DOHH2 (cell line): ENCODE results near the gene MYL11.
A peak's percentile ranks its signal among the peaks of the same experiment; 100 is the strongest.

Experiments used
- H3F3A ChIP-seq: fragments of 200-600 bp; sonication (generic), shearing (Covaris generic); 2 replicates; pipeline ENCODE4 v1.6.0; 2016; ENCODE audit warnings: antibody characterized with exemption, mild to moderate bottlenecking; ENCODE audit not compliant: control insufficient read depth, insufficient read depth
- H3K27ac ChIP-seq: fragments of 200-600 bp; sonication (generic); 2 replicates; pipeline ENCODE4 v1.5.1; 2014; ENCODE audit warnings: low read depth, mild to moderate bottlenecking, low read length, moderate library complexity
- H3K27me3 ChIP-seq: fragments of 200-600 bp; sonication (generic); 2 replicates; pipeline ENCODE4 v1.6.1; 2014; ENCODE audit warnings: mild to moderate bottlenecking, low read length, mixed read lengths; ENCODE audit not compliant: control insufficient read depth
- H3K36me3 ChIP-seq: fragments of 200-600 bp; sonication (generic); 2 replicates; pipeline ENCODE4 v1.6.1; 2014; ENCODE audit warnings: mild to moderate bottlenecking, low read length, moderate library complexity, mixed read lengths; ENCODE audit not compliant: control insufficient read depth
- H3K4me1 ChIP-seq: fragments of 200-600 bp; sonication (generic); 2 replicates; pipeline ENCODE4 v1.6.1; 2014; ENCODE audit warnings: mild to moderate bottlenecking, low read length, mixed read lengths; ENCODE audit not compliant: control insufficient read depth
- H3K4me2 ChIP-seq: fragments of 200-600 bp; sonication (generic); 2 replicates; pipeline ENCODE4 v1.6.0; 2014; ENCODE audit warnings: mild to moderate bottlenecking, low read length, moderate library complexity
- H3K4me3 ChIP-seq: fragments of 200-600 bp; sonication (generic); 2 replicates; pipeline ENCODE4 v1.5.1; 2014; ENCODE audit warnings: mild to moderate bottlenecking, low read length, mixed read lengths
- H3K79me2 ChIP-seq: fragments of 200-600 bp; sonication (generic); 2 replicates; pipeline ENCODE4 v1.6.1; 2014; ENCODE audit warnings: mild to moderate bottlenecking, low read length, mixed read lengths; ENCODE audit not compliant: control insufficient read depth
- H3K9me2 ChIP-seq: fragments of 200-600 bp; sonication (generic); replicated peaks from 2 replicates; pipeline ENCODE4 v1.6.1; 2014; ENCODE audit warnings: mild to moderate bottlenecking, low read length, mixed read lengths; ENCODE audit not compliant: control insufficient read depth
- H3K9me3 ChIP-seq: fragments of 200-600 bp; sonication (generic); 2 replicates; pipeline ENCODE4 v1.6.1; 2014; ENCODE audit warnings: antibody characterized with exemption, low read length, mixed read lengths; ENCODE audit not compliant: control insufficient read depth, insufficient read depth
- H4K20me1 ChIP-seq: fragments of 200-600 bp; sonication (generic); 2 replicates; pipeline ENCODE4 v1.6.0; 2014; ENCODE audit warnings: low read depth, mild to moderate bottlenecking, antibody characterized with exemption, low read length, moderate library complexity; ENCODE audit not compliant: control insufficient read depth, insufficient read depth
- EZH2phosphoT487 ChIP-seq: fragments of 200-600 bp; sonication (generic); IDR thresholded peaks from 2 replicates; pipeline ENCODE4 v1.6.1; 2017; ENCODE audit warnings: borderline replicate concordance, mild to moderate bottlenecking, antibody characterized with exemption, low read length, moderate library complexity, mixed read lengths
- TF ChIP-seq, protein P1 (sequence below): fragments of 200-600 bp; sonication (generic); IDR thresholded peaks from one replicate; pipeline ENCODE4 v1.5.1; 2014; ENCODE audit warnings: antibody characterized with exemption, mild to moderate bottlenecking, low read depth, low read length; ENCODE audit not compliant: poor library complexity, severe bottlenecking

Gene MYL11

DNA sequence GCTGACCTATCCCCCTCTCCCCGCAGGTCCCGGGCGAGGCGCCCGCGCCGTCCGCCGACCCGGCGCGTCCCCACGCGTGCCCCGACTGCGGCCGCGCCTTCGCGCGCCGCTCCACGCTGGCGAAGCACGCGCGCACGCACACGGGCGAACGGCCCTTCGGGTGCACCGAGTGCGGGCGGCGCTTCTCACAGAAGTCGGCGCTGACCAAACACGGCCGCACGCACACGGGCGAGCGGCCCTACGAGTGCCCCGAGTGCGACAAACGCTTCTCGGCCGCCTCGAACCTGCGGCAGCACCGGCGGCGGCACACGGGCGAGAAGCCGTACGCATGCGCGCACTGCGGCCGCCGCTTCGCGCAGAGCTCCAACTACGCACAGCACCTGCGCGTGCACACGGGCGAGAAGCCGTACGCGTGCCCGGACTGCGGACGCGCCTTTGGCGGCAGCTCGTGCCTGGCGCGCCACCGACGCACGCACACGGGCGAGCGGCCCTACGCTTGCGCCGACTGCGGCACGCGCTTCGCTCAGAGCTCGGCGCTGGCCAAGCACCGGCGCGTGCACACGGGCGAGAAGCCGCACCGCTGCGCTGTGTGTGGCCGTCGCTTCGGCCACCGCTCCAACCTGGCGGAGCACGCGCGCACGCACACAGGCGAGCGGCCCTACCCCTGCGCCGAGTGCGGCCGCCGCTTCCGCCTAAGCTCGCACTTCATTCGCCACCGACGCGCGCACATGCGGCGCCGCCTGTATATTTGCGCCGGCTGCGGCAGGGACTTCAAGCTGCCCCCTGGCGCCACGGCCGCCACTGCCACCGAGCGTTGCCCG, 43.1 kb downstream of the MYL11 start:
- Histone ChIP-seq H3K27me3 (no peaks in the 10 kb centered on the region), H3K27ac (peak overlapping the region; percentile 29), H3K4me3 (peak overlapping the region; percentile 73), H3K9me3 (no peaks in the 10 kb centered on the region), H3K4me1 (peaks cover 17% of the 10 kb centered on the region), H3F3A (peaks cover 36% of the 10 kb centered on the region), H3K36me3 (peaks cover 54% of the 10 kb centered on the region), H3K9me2 (no peaks in the 10 kb centered on the region), H4K20me1 (no peaks in the 10 kb centered on the region), H3K4me2 (peak overlapping the region; percentile 66), H3K79me2 (peaks cover 24% of the 10 kb centered on the region)
- TF ChIP-seq EZH2phosphoT487, result no peak
- TF ChIP-seq, protein P1, sequence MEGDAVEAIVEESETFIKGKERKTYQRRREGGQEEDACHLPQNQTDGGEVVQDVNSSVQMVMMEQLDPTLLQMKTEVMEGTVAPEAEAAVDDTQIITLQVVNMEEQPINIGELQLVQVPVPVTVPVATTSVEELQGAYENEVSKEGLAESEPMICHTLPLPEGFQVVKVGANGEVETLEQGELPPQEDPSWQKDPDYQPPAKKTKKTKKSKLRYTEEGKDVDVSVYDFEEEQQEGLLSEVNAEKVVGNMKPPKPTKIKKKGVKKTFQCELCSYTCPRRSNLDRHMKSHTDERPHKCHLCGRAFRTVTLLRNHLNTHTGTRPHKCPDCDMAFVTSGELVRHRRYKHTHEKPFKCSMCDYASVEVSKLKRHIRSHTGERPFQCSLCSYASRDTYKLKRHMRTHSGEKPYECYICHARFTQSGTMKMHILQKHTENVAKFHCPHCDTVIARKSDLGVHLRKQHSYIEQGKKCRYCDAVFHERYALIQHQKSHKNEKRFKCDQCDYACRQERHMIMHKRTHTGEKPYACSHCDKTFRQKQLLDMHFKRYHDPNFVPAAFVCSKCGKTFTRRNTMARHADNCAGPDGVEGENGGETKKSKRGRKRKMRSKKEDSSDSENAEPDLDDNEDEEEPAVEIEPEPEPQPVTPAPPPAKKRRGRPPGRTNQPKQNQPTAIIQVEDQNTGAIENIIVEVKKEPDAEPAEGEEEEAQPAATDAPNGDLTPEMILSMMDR, result no peak

DNA sequence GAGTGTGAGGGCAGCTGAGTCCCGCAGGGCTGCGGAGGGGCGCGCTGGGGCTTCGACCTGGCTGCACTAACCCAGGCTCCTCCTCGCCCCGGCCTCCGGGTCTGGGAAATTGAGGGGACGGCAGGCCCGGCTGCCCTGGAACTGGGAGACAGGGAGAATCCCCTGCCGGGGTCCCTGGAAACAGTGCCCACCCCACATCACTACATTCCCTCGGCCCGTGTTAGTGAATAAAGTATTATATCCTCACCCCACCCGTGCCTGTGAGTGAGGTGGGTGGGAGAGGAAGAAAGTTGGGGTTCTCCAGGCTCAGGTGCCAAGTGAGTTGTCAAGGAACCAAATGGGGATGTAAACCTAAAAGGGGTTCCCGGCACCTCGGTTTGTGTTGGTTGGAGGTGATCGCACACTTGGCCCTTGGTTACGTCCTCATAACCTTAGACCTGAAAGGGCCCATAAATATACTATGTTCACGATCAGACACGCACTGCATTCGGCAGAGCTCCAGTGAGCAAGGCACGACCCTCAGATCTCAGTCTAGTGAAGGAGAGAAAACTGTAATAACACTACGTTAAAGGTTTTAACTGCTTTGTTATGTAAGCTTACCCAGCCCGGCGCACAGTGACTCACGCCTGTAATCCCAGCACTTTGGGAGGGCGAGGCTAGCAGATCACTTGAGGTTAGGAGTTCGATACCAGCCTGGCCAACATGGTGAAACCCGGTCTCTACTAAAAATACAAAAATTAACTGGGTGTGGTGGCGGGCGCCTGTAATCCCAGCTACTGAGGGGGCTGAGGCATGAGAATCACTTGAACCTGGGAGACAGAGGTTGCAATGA, 44.0 kb downstream of the MYL11 start:
- peaks cover 31% of the 10 kb centered on the region for H3F3A ChIP-seq
- peaks cover 51% of the 10 kb centered on the region for H3K36me3 ChIP-seq
- H3K9me3 ChIP-seq, result no peaks in the 10 kb centered on the region
- H3K9me2 ChIP-seq, result no peaks in the 10 kb centered on the region
- H4K20me1 ChIP-seq, result no peaks in the 10 kb centered on the region
- TF ChIP-seq, protein P1, result no peak
- no peak for TF ChIP-seq EZH2phosphoT487
- H3K4me3 ChIP-seq, result peak overlapping the region; percentile 73
- H3K27ac ChIP-seq, result peak overlapping the region; percentile 29
- peaks cover 28% of the 10 kb centered on the region for H3K79me2 ChIP-seq
- H3K27me3 ChIP-seq, result no peaks in the 10 kb centered on the region
- H3K4me2 ChIP-seq, result peak overlapping the region; percentile 66
- peaks cover 17% of the 10 kb centered on the region for H3K4me1 ChIP-seq

DNA sequence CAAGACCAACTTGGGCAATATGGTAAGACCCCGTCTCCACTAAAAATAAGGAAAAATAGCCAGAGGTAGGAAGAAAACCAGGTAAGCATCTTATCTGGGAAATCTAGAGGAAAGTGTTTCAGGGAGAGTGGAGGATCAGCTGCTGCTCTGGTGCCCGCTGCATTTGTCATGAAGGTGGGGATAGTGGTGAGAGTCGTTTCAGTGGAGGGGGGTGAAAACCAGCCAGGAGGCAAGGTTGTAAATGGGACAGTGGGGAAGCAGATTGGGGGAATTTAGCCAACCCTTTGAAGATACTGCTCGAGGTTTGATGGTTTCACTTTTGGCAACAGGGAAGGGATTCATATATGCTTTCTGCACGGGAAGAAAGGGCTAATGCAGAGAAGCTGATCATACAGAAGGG, 46.4 kb downstream of the MYL11 start:
- no peak overlapping the region for H3K4me2 ChIP-seq
- H4K20me1 ChIP-seq, result peaks cover 8% of the 10 kb centered on the region; the same call in 1 of the 2 replicates
- H3K79me2 ChIP-seq, result peaks cover 48% of the 10 kb centered on the region
- no peak overlapping the region for H3K4me3 ChIP-seq
- peaks cover 17% of the 10 kb centered on the region for H3K4me1 ChIP-seq
- no peak overlapping the region for H3K27ac ChIP-seq
- no peaks in the 10 kb centered on the region for H3K27me3 ChIP-seq
- peaks cover 65% of the 10 kb centered on the region for H3K36me3 ChIP-seq
- peaks cover 28% of the 10 kb centered on the region for H3F3A ChIP-seq
- TF ChIP-seq, protein P1, result no peak
- no peak for TF ChIP-seq EZH2phosphoT487
- no peaks in the 10 kb centered on the region for H3K9me2 ChIP-seq
- no peaks in the 10 kb centered on the region for H3K9me3 ChIP-seq
